Measurements from ENCODE around the gene EPHB6.

Gene EPHB6
- 6.8 to 21.8 (median 12.0) reads per million in 17 experiments for total RNA-seq

GRCh38 chr7:142854372-142855113 is at the start of gene EPHB6:
EPHB6 (plus strand) TSS chr7:142855076; CDS start chr7:142863228, 8,152 bp downstream.
- peak; percentile 62 to 90 (median 80) for DNase-seq

GRCh38 chr7:142805350-142806021 is 49.4 kb upstream of the EPHB6 start:
- no peak for DNase-seq

- DNase-seq = no peak
These were observed 48.9 kb upstream of the EPHB6 start for GRCh38 chr7:142806022-142806356.

GRCh38 chr7:142806957-142807356 is 47.9 kb upstream of the EPHB6 start:
- no peak for DNase-seq

- DNase-seq = no peak
These were observed 46.9 kb upstream of the EPHB6 start for GRCh38 chr7:142807855-142808460.

GRCh38 chr7:142808461-142808801 is 46.4 kb upstream of the EPHB6 start:
- no peak for DNase-seq

- no peak for DNase-seq
These were observed 45.9 kb upstream of the EPHB6 start for GRCh38 chr7:142808802-142809583.

GRCh38 chr7:142809671-142810070 is 45.2 kb upstream of the EPHB6 start:
- DNase-seq = no peak

GRCh38 chr7:142811154-142811737 is 43.6 kb upstream of the EPHB6 start:
- DNase-seq = peak; percentile 52 to 80 (median 60)

GRCh38 chr7:142812437-142813215 is 42.2 kb upstream of the EPHB6 start:
- DNase-seq = no peak

GRCh38 chr7:142813226-142813625 is 41.6 kb upstream of the EPHB6 start:
- DNase-seq = no peak

- DNase-seq = no peak
These were observed 41.2 kb upstream of the EPHB6 start for GRCh38 chr7:142813699-142814098.

- no peak for DNase-seq
These were observed 40.4 kb upstream of the EPHB6 start for GRCh38 chr7:142814451-142814850.

GRCh38 chr7:142815134-142815533 is 39.7 kb upstream of the EPHB6 start:
- no peak for DNase-seq

- DNase-seq = peak in 1 of 4 experiments; percentile 16
These were observed 37.4 kb upstream of the EPHB6 start for GRCh38 chr7:142817506-142817905.

- DNase-seq = no peak
These were observed 35.3 kb upstream of the EPHB6 start for GRCh38 chr7:142819530-142819929.

- no peak for DNase-seq
These were observed 32.2 kb upstream of the EPHB6 start for GRCh38 chr7:142822714-142823113.

GRCh38 chr7:142827951-142828500 is 26.9 kb upstream of the EPHB6 start:
- no peak for DNase-seq

- DNase-seq = peak; percentile 19 to 40 (median 29)
These were observed 22.5 kb upstream of the EPHB6 start for GRCh38 chr7:142832417-142832816.

- DNase-seq = peak in 3 of 4 experiments; percentile 28 to 52 (median 40)
These were observed 21.5 kb upstream of the EPHB6 start for GRCh38 chr7:142833174-142834048.

Data from suppressor macrophage (primary cell).